Psoas muscle (tissue), 8 donors: Measurements from ENCODE around the gene ITIH2. TPM values are rescaled to one million over a fixed set of nuclear protein-coding genes. Genes with fewer than 3 reads are reported as not detected.

Experiments used
- ATAC-seq, 4 donors: fragments of 200-7000 bp; cut with Tn5 transposase; one replicate each; pipeline ENCODE4 v1.9.1; 2020; ENCODE audit warnings: moderate library complexity in 3 of 4, mild to moderate bottlenecking in 2 of 4
- DNase-seq, 2 donors: peaks; one replicate each; pipeline ENCODE4 v3.0.0-alpha.2; 2020
- H3K27ac ChIP-seq: fragments of 200-600 bp; one replicate; pipeline ENCODE4 v1.8.0; 2022
- H3K27me3 ChIP-seq, 3 donors: fragments of 200-600 bp in 1 of 3; one replicate each; pipeline versions ENCODE4 v1.6.1 to v1.8.0; 2013 to 2022; ENCODE audit warnings: low read length in 2 of 3, mild to moderate bottlenecking in 2 of 3, moderate library complexity in 1 of 3; ENCODE audit not compliant: insufficient read depth in 3 of 3
- H3K36me3 ChIP-seq, 2 donors: fragments of 200-600 bp in 1 of 2; one replicate each; pipeline versions ENCODE4 v1.6.1 to v1.8.0; 2013 to 2022; ENCODE audit warnings: low read depth in 1 of 2, mild to moderate bottlenecking in 1 of 2, moderate library complexity in 1 of 2; ENCODE audit not compliant: insufficient read depth in 1 of 2
- H3K4me1 ChIP-seq: fragments of 200-600 bp; one replicate; pipeline ENCODE4 v1.8.0; 2022
- H3K4me3 ChIP-seq: fragments of 200-600 bp; one replicate; pipeline ENCODE4 v1.8.0; 2022; ENCODE audit warnings: mild to moderate bottlenecking
- H3K9me3 ChIP-seq: fragments of 200-600 bp; one replicate; pipeline ENCODE4 v1.8.0; 2022
- WGBS, 3 donors: extraction: QIAGEN DNeasy Blood & Tissue Kit; methylation state at CpG; one replicate each; pipeline versions ENCODE4 v1.1.6 to v1.1.7; 2013; 5-methylcytosine and 5-hydroxymethylcytosine counted together
- intact Hi-C, 2 donors: fragments of 100-400 bp; cut with DNase I; formaldehyde crosslinking; loops; one replicate each; pipeline versions ENCODE4 v1.11.0 to v1.14.2; 2022
- polyA plus RNA-seq, 3 donors: library from polyadenylated mRNA; stranded (reverse); fragments of 200-250 nt; gene quantifications; one replicate each; pipeline ENCODE4 v1.2.3, GENCODE V29; 2013
- total RNA-seq, 4 donors: library from RNA; stranded (reverse); fragmentation: NEBNext Ultra II Directional in 2 of 4; extraction: Animal tissue kit (Norgen Biotek cat#: 25700) in 2 of 4; gene quantifications; one replicate each; pipeline versions ENCODE4 v1.2.1 to v1.2.4, GENCODE V29; 2021 to 2023
- TF ChIP-seq, protein P1 (sequence below): fragments of 200-600 bp; IDR thresholded peaks from one replicate; pipeline ENCODE4 v1.8.0; 2022; ENCODE audit warnings: antibody characterized with exemption
- donor health status: healthy with polysubstance abuse.
- donor health status: DM: no; HTN: no; CAD: no; lungs with moderate emphysema.
- donor health status: Bipolar disorder and iron deficiency.
- donor health status: healthy.
- donor health status: DM: yes; HTN: yes; CAD: no.
- donor health status: DM: no; HTN: no; CAD: no.
- donor health status: DM: no; HTN: no; CAD: no.
- donor health status: DM: yes; HTN: yes; CAD: no.

The ITIH2 gene
- total and polyA plus RNA-seq, 7 donors: 0.15 TPM; not detected in 6

DNA sequence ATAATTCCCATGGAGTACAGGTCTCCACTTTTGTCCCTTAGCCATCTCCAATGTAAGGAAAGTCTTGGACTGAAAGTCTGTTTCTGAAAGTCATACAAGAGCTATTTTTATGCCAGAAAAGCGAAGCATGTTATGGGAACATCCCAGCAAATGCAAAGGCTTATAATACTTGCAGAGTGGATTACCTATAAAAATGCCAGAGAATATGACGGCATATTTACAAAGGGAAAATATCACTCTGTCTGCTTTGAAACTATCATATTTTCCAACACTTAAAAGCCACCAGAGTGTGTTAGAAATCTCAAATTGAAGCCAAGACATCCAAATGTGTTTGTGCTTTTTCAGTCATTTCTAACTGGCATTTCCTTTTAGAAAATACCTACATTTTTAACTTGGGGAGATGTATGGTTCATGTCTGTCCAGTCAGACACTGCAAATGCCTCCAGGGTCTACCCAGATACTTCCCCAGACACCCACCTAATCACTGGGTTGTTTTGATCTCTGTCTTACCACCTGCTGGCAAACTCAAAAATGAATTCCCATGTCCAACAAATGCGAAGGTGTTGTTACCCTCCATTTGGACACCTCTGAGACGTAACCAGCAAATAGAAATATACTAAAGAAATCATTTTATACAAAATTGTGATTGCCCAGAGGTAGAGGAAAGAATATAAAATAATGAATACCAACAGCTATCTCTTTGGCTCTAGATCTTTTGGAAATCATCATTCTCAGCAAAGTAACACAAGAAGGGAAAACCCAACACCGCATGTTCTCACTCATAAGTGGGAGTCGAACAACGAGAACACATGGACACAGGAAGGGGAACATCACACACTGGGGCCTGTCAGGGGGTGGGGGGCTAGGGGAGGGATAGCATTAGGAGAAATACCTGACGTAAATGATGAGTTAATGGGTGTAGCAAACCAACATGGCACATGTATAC lies 1.2 kb downstream of the ITIH2 start:
- 83 to 87% (median 86%) methylated on average over 8 of the region's 8 CpGs for whole genome bisulfite sequencing, 3 donors
- Histone ChIP-seq H3K9me3 (no peaks in the 10 kb centered on the region), H3K27me3 (peaks cover 1 to 28% (median 9%) of the 10 kb centered on the region in 3 donors), H3K36me3 (no peaks in the 10 kb centered on the region), H3K4me1 (no peaks in the 10 kb centered on the region), H3K27ac (no peak overlapping the region), H3K4me3 (no peak overlapping the region)
- DNase-seq: no peak
- ATAC-seq: no peak
- TF ChIP-seq, protein P1, sequence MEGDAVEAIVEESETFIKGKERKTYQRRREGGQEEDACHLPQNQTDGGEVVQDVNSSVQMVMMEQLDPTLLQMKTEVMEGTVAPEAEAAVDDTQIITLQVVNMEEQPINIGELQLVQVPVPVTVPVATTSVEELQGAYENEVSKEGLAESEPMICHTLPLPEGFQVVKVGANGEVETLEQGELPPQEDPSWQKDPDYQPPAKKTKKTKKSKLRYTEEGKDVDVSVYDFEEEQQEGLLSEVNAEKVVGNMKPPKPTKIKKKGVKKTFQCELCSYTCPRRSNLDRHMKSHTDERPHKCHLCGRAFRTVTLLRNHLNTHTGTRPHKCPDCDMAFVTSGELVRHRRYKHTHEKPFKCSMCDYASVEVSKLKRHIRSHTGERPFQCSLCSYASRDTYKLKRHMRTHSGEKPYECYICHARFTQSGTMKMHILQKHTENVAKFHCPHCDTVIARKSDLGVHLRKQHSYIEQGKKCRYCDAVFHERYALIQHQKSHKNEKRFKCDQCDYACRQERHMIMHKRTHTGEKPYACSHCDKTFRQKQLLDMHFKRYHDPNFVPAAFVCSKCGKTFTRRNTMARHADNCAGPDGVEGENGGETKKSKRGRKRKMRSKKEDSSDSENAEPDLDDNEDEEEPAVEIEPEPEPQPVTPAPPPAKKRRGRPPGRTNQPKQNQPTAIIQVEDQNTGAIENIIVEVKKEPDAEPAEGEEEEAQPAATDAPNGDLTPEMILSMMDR: no peak
- intact Hi-C loops: loop anchor here in 1 of 2 donors (10.0 kb wide), 1 partner anchor 530 kb away; no protein-coding TSS in a partner anchor

DNA sequence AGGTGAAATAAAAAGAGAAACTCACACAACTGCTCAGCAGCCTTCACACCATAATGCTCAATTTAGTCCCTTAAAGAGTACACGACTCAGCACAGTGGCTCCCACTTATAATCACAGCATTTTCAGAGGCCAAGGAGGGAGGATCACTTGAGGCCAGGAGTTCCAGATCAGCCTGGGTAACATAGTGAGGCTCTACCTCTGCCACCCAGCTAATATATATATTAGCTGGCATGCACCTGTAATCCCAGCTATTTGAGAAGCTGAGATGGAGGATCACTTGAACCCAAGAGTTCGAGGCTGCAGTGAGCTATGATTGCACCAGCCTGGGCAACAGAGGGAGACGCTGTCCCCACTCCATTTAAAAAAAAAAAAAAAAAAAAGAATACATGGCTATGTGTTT lies 2.2 kb downstream of the ITIH2 start:
- ATAC-seq (no peak), DNase-seq (no peak)
- TF ChIP-seq, protein P1: no peak
- Histone ChIP-seq H3K27ac (no peak overlapping the region), H3K4me3 (no peak overlapping the region), H3K36me3 (no peaks in the 10 kb centered on the region), H3K9me3 (no peaks in the 10 kb centered on the region), H3K4me1 (no peaks in the 10 kb centered on the region), H3K27me3 (peaks cover 1 to 28% (median 9%) of the 10 kb centered on the region in 3 donors)
- WGBS, 3 donors: 67 to 81% (median 79%) methylated on average over 3 of the region's 3 CpGs
- intact Hi-C loops: loop anchor here in 1 of 2 donors (10.0 kb wide), 1 partner anchor 529 kb away; no protein-coding TSS in a partner anchor

DNA sequence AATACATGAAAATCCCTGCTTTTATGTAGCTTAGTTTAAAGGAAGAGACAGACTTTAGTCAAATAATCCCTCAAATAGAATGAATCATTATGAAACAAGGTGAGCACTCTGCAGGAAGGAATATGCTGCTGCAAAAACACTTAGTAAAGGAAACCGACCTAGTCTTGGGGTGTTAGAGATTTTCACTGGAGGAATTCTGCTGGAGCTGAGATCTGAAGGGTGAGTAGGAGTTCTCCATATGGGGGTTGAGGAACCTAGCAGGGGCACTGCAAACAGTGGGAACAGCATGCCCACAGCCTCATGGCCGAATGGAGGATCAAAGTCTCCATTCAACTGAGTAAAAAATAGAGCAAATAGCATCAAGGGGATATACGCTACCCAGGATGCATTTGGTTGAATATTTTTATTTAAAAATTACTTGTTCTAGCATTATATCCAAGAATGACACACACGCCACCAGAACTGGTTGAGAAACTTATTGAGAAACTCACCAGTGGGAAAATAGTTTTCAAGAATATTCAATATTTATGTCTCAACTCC lies 3.5 kb downstream of the ITIH2 start:
- no peaks in the 10 kb centered on the region for H3K36me3 ChIP-seq
- H3K4me1 ChIP-seq: no peaks in the 10 kb centered on the region
- no peaks in the 10 kb centered on the region for H3K9me3 ChIP-seq
- H3K27ac ChIP-seq: no peak overlapping the region
- TF ChIP-seq, protein P1: no peak
- ATAC-seq (no peak), DNase-seq (no peak)
- peaks cover 1 to 22% (median 9%) of the 10 kb centered on the region in 3 donors for H3K27me3 ChIP-seq
- intact Hi-C loops: loop anchor here in 1 of 2 donors (10.0 kb wide), 1 partner anchor 528 kb away; no protein-coding TSS in a partner anchor
- H3K4me3 ChIP-seq: no peak overlapping the region
- 80 to 85% (median 82%) methylated on average over 4 of the region's 4 CpGs for WGBS, 3 donors

DNA sequence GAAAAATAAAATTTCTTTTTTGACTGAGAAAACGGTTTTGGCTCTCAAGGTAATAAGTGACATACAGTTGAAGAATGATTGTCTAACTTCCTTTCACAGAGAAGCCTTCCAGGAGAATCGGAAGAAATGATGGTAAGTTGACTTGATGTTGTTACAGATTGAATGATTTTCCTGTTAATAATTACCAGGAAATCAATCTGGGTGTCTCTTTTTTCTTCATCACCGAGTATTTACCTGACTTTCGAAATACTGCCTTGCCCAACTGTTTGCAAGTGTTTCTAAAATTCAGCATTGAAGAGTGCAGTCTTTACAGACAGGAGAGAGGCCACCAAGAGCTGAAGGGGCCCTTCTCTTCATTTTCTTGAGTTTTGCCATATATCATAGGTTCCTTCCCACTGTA lies 4.0 kb downstream of the ITIH2 start:
- Histone ChIP-seq H3K9me3 (no peaks in the 10 kb centered on the region), H3K4me3 (no peak overlapping the region), H3K27me3 (peaks cover 1 to 20% (median 9%) of the 10 kb centered on the region in 3 donors), H3K36me3 (no peaks in the 10 kb centered on the region), H3K4me1 (no peaks in the 10 kb centered on the region), H3K27ac (no peak overlapping the region)
- intact Hi-C loops: loop anchor here in 1 of 2 donors (10.0 kb wide), 1 partner anchor 528 kb away; no protein-coding TSS in a partner anchor
- no peak for ATAC-seq
- no peak for DNase-seq
- TF ChIP-seq, protein P1: no peak
- 75 to 81% (median 78%) methylated on average over 4 of the region's 4 CpGs for WGBS, 3 donors
